Activated naive CD4-positive, alpha-beta T cell treated with anti-CD3 and anti-CD28 coated beads, Interleukin-2, amount 10 ng/mL, durations not matched to agents 7 days and 5 days (primary cell): ENCODE results near the gene STXBP6.

Experiments
- CTCF ChIA-PET: fragments of 350-600 bp; sonication (Branson Sonifier 250); formaldehyde crosslinking; loops from one replicate; lab custom pipeline; 2021; ENCODE audit warnings: antibody characterized with exemption; lab: Charles Lee
- DNase-seq: peaks from one replicate; pipeline ENCODE4 v3.0.0-alpha.2; 2020
- H3K27ac Mint-ChIP-seq: one replicate; pipeline ENCODE4 v1.8.0; 2021; ENCODE audit warnings: mild to moderate bottlenecking, moderate library complexity, mixed read lengths
- H3K27me3 Mint-ChIP-seq: one replicate; pipeline ENCODE4 v1.8.0; 2021; ENCODE audit warnings: mild to moderate bottlenecking, mixed read lengths
- H3K36me3 Mint-ChIP-seq: one replicate; pipeline ENCODE4 v1.8.0; 2021; ENCODE audit warnings: mixed read lengths
- H3K4me1 Mint-ChIP-seq: one replicate; pipeline ENCODE4 v1.8.0; 2021; ENCODE audit warnings: mixed read lengths
- H3K4me3 Mint-ChIP-seq: one replicate; pipeline ENCODE4 v1.8.0; 2021; ENCODE audit warnings: mild to moderate bottlenecking, moderate library complexity, mixed read lengths
- H3K9me3 Mint-ChIP-seq: one replicate; pipeline ENCODE4 v1.8.0; 2021; ENCODE audit warnings: mixed read lengths

The STXBP6 gene

GRCh38 chr14:25049568-25050268 lies at the start of gene STXBP6:
TSS of gene STXBP6 (minus strand) at chr14:25050147. CDS start at chr14:24974818, 75,329 bp downstream.
- H3K4me3 Mint-ChIP-seq = no peak within 1 kb of the TSS
- peaks cover 8% of the 10 kb centered on the region for H3K4me1 Mint-ChIP-seq
- H3K27me3 Mint-ChIP-seq = peaks cover 53% of the 10 kb centered on the region
- no peak within 1 kb of the TSS for H3K27ac Mint-ChIP-seq
- CTCF ChIA-PET = no interaction called here
- H3K36me3 Mint-ChIP-seq = no peaks in the 10 kb centered on the region
- H3K9me3 Mint-ChIP-seq = no peaks in the 10 kb centered on the region
- peak; percentile 21 for DNase-seq

- CTCF ChIA-PET = no interaction called here
- no peak overlapping the region for H3K27ac Mint-ChIP-seq
- no peak overlapping the region for H3K4me3 Mint-ChIP-seq
- DNase-seq = no peak
- H3K27me3 Mint-ChIP-seq = peaks cover 6% of the 10 kb centered on the region
- no peaks in the 10 kb centered on the region for H3K36me3 Mint-ChIP-seq
- H3K9me3 Mint-ChIP-seq = no peaks in the 10 kb centered on the region
- no peaks in the 10 kb centered on the region for H3K4me1 Mint-ChIP-seq
Observed at GRCh38 chr14:25097120-25097519, 47.2 kb upstream of the STXBP6 start.

GRCh38 chr14:25095736-25096437 lies 45.9 kb upstream of the STXBP6 start:
- Mint-ChIP-seq H3K4me3 (no peak overlapping the region), H3K36me3 (no peaks in the 10 kb centered on the region), H3K9me3 (no peaks in the 10 kb centered on the region), H3K4me1 (no peaks in the 10 kb centered on the region), H3K27ac (no peak overlapping the region), H3K27me3 (peaks cover 6% of the 10 kb centered on the region)
- DNase-seq = no peak
- CTCF ChIA-PET = no interaction called here

GRCh38 chr14:25094171-25094907 lies 44.4 kb upstream of the STXBP6 start:
- H3K4me3 Mint-ChIP-seq = no peak overlapping the region
- no peaks in the 10 kb centered on the region for H3K36me3 Mint-ChIP-seq
- CTCF ChIA-PET = no interaction called here
- peaks cover 6% of the 10 kb centered on the region for H3K27me3 Mint-ChIP-seq
- H3K4me1 Mint-ChIP-seq = no peaks in the 10 kb centered on the region
- no peak overlapping the region for H3K27ac Mint-ChIP-seq
- no peak for DNase-seq
- no peaks in the 10 kb centered on the region for H3K9me3 Mint-ChIP-seq

GRCh38 chr14:25092258-25092740 lies 42.4 kb upstream of the STXBP6 start:
- H3K4me1 Mint-ChIP-seq = no peaks in the 10 kb centered on the region
- H3K9me3 Mint-ChIP-seq = no peaks in the 10 kb centered on the region
- H3K27me3 Mint-ChIP-seq = peaks cover 6% of the 10 kb centered on the region
- DNase-seq = no peak
- no peaks in the 10 kb centered on the region for H3K36me3 Mint-ChIP-seq
- H3K27ac Mint-ChIP-seq = no peak overlapping the region
- CTCF ChIA-PET = no interaction called here
- no peak overlapping the region for H3K4me3 Mint-ChIP-seq

- Mint-ChIP-seq H3K27ac (no peak overlapping the region), H3K4me3 (no peak overlapping the region), H3K27me3 (peaks cover 6% of the 10 kb centered on the region), H3K4me1 (no peaks in the 10 kb centered on the region), H3K36me3 (no peaks in the 10 kb centered on the region), H3K9me3 (no peaks in the 10 kb centered on the region)
- DNase-seq = no peak
- CTCF ChIA-PET = no interaction called here
Observed at GRCh38 chr14:25090716-25091454, 40.9 kb upstream of the STXBP6 start.

- no peaks in the 10 kb centered on the region for H3K9me3 Mint-ChIP-seq
- no peaks in the 10 kb centered on the region for H3K4me1 Mint-ChIP-seq
- H3K4me3 Mint-ChIP-seq = no peak overlapping the region
- DNase-seq = no peak
- CTCF ChIA-PET = no interaction called here
- peaks cover 6% of the 10 kb centered on the region for H3K27me3 Mint-ChIP-seq
- H3K36me3 Mint-ChIP-seq = no peaks in the 10 kb centered on the region
- no peak overlapping the region for H3K27ac Mint-ChIP-seq
Observed at GRCh38 chr14:25090256-25090655, 40.3 kb upstream of the STXBP6 start.

- CTCF ChIA-PET = no interaction called here
- H3K27ac Mint-ChIP-seq = no peak overlapping the region
- H3K36me3 Mint-ChIP-seq = no peaks in the 10 kb centered on the region
- no peak for DNase-seq
- no peak overlapping the region for H3K4me3 Mint-ChIP-seq
- no peaks in the 10 kb centered on the region for H3K4me1 Mint-ChIP-seq
- H3K9me3 Mint-ChIP-seq = no peaks in the 10 kb centered on the region
- H3K27me3 Mint-ChIP-seq = peaks cover 2% of the 10 kb centered on the region
Observed at GRCh38 chr14:25089496-25089895, 39.5 kb upstream of the STXBP6 start.

GRCh38 chr14:25086821-25087396 lies 37.0 kb upstream of the STXBP6 start:
- Mint-ChIP-seq H3K36me3 (no peaks in the 10 kb centered on the region), H3K4me1 (no peaks in the 10 kb centered on the region), H3K4me3 (no peak overlapping the region), H3K27me3 (no peaks in the 10 kb centered on the region), H3K9me3 (no peaks in the 10 kb centered on the region), H3K27ac (no peak overlapping the region)
- DNase-seq = no peak
- CTCF ChIA-PET = no interaction called here

GRCh38 chr14:25086081-25086480 lies 36.1 kb upstream of the STXBP6 start:
- no peaks in the 10 kb centered on the region for H3K36me3 Mint-ChIP-seq
- CTCF ChIA-PET = no interaction called here

GRCh38 chr14:25080682-25081081 lies 30.7 kb upstream of the STXBP6 start:
- CTCF ChIA-PET = no interaction called here

More at GRCh38 chr14:25086081-25086480, 36.1 kb upstream of the STXBP6 start:
- Mint-ChIP-seq H3K9me3 (no peaks in the 10 kb centered on the region), H3K27me3 (no peaks in the 10 kb centered on the region), H3K4me1 (no peaks in the 10 kb centered on the region), H3K4me3 (no peak overlapping the region), H3K27ac (no peak overlapping the region)
- DNase-seq = no peak

GRCh38 chr14:25079311-25079710 lies 29.4 kb upstream of the STXBP6 start:
- H3K4me1 Mint-ChIP-seq = no peaks in the 10 kb centered on the region
- H3K36me3 Mint-ChIP-seq = no peaks in the 10 kb centered on the region
- DNase-seq = no peak
- CTCF ChIA-PET = no interaction called here
- H3K4me3 Mint-ChIP-seq = no peak overlapping the region
- no peaks in the 10 kb centered on the region for H3K9me3 Mint-ChIP-seq
- no peak overlapping the region for H3K27ac Mint-ChIP-seq
- no peaks in the 10 kb centered on the region for H3K27me3 Mint-ChIP-seq

More at GRCh38 chr14:25080682-25081081, 30.7 kb upstream of the STXBP6 start:
- no peak for DNase-seq
- no peaks in the 10 kb centered on the region for H3K36me3 Mint-ChIP-seq
- H3K4me3 Mint-ChIP-seq = no peak overlapping the region
- H3K27me3 Mint-ChIP-seq = no peaks in the 10 kb centered on the region
- no peaks in the 10 kb centered on the region for H3K4me1 Mint-ChIP-seq
- no peak overlapping the region for H3K27ac Mint-ChIP-seq
- no peaks in the 10 kb centered on the region for H3K9me3 Mint-ChIP-seq

- no peak overlapping the region for H3K4me3 Mint-ChIP-seq
- CTCF ChIA-PET = no interaction called here
- no peaks in the 10 kb centered on the region for H3K9me3 Mint-ChIP-seq
- H3K27me3 Mint-ChIP-seq = no peaks in the 10 kb centered on the region
- DNase-seq = no peak
- H3K36me3 Mint-ChIP-seq = no peaks in the 10 kb centered on the region
- H3K4me1 Mint-ChIP-seq = no peaks in the 10 kb centered on the region
- H3K27ac Mint-ChIP-seq = no peak overlapping the region
Observed at GRCh38 chr14:25074099-25074685, 24.2 kb upstream of the STXBP6 start.
